MM.1S (cell line): ENCODE data around the gene ELAC2.

Experiments
- DNase-seq: peaks from one replicate; pipeline ENCODE4 v3.0.0-alpha.2; 2015
- H2AFZ ChIP-seq: fragments of 300-600 bp; sonication (generic); 2 replicates; pipeline ENCODE4 v1.6.0; 2016; ENCODE audit warnings: antibody characterized with exemption, low read length
- H3F3A ChIP-seq: fragments of 300-600 bp; sonication (generic); 2 replicates; pipeline ENCODE4 v1.6.1; 2016; ENCODE audit warnings: mild to moderate bottlenecking, antibody characterized with exemption, low read length, moderate library complexity, mixed read lengths; ENCODE audit not compliant: insufficient read depth
- H3K27ac ChIP-seq: fragments of 300-600 bp; sonication (generic); 2 replicates; pipeline ENCODE4 v1.5.1; 2016; ENCODE audit warnings: mild to moderate bottlenecking, low read length
- H3K27me3 ChIP-seq: fragments of 300-600 bp; sonication (generic); replicated peaks from 2 replicates; pipeline ENCODE4 v1.6.0; 2016; ENCODE audit warnings: low read length; ENCODE audit not compliant: insufficient read depth
- H3K36me3 ChIP-seq: fragments of 300-600 bp; sonication (generic); replicated peaks from 2 replicates; pipeline ENCODE4 v1.6.1; 2016; ENCODE audit warnings: mild to moderate bottlenecking, low read length, mixed read lengths; ENCODE audit not compliant: insufficient read depth
- H3K4me1 ChIP-seq: fragments of 300-600 bp; sonication (generic); 2 replicates; pipeline ENCODE4 v1.6.1; 2016; ENCODE audit warnings: low read length, mixed read lengths
- H3K4me2 ChIP-seq: fragments of 300-600 bp; sonication (generic); 2 replicates; pipeline ENCODE4 v1.6.0; 2016; ENCODE audit warnings: low read depth, low read length
- H3K4me3 ChIP-seq: fragments of 300-600 bp; sonication (generic); 2 replicates; pipeline ENCODE4 v1.5.1; 2016; ENCODE audit warnings: low read length, mixed read lengths
- H3K79me2 ChIP-seq: fragments of 300-600 bp; sonication (generic); 2 replicates; pipeline ENCODE4 v1.6.1; 2016; ENCODE audit warnings: mixed run types, low read length, mixed read lengths
- H3K9ac ChIP-seq: fragments of 300-600 bp; sonication (generic); 2 replicates; pipeline ENCODE4 v1.6.1; 2016; ENCODE audit warnings: low read length, mixed read lengths
- H3K9me2 ChIP-seq: fragments of 300-600 bp; sonication (generic); replicated peaks from 2 replicates; pipeline ENCODE4 v1.6.1; 2016; ENCODE audit warnings: mild to moderate bottlenecking, low read length, mixed read lengths; ENCODE audit not compliant: insufficient read depth
- H3K9me3 ChIP-seq: fragments of 300-600 bp; sonication (generic); replicated peaks from 2 replicates; pipeline ENCODE4 v1.6.1; 2016; ENCODE audit warnings: mild to moderate bottlenecking, low read length, mixed read lengths; ENCODE audit not compliant: insufficient read depth
- H4K20me1 ChIP-seq: fragments of 300-600 bp; sonication (generic); 2 replicates; pipeline ENCODE4 v1.6.1; 2016; ENCODE audit warnings: mild to moderate bottlenecking, low read length, moderate library complexity, mixed read lengths; ENCODE audit not compliant: insufficient read depth
- EZH2 ChIP-seq: fragments of 300-600 bp; sonication (generic); optimal IDR thresholded peaks from 2 replicates; pipeline ENCODE3; 2017; ENCODE audit warnings: low read depth, mild to moderate bottlenecking, antibody characterized with exemption, low read length, mixed read lengths
- EZH2phosphoT487 ChIP-seq: fragments of 300-600 bp; sonication (generic); IDR thresholded peaks from 2 replicates; pipeline ENCODE4 v1.6.1; 2018; ENCODE audit warnings: antibody characterized with exemption, low read length
- TF ChIP-seq, protein P1 (sequence below): fragments of 300-600 bp; sonication (generic); IDR thresholded peaks from 2 replicates; pipeline ENCODE4 v1.5.1; 2016; ENCODE audit warnings: antibody characterized with exemption, low read length, mixed read lengths

The ELAC2 gene

DNA sequence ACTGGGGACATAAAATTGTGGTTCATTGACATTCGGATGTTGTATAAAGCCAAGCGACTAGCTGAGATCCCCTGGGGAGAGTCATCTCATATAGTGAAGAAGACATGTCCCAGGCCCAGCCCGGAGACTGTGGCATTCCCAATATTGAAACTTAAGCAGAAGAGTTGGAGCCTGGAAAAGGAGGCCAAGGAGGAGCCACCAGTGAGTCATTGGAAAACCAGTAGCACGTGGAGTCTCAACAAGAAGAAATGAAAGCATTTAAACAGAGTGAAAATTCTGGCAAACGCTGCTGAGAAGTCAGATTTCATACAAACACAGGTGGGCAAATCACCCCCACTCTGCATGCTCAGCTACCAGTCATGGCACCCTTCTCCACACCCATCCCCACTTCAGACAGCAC lies 9.4 kb upstream of the ELAC2 start:
- H3K4me1 ChIP-seq, result no peaks in the 10 kb centered on the region
- DNase-seq, result no peak
- TF ChIP-seq, protein P1, sequence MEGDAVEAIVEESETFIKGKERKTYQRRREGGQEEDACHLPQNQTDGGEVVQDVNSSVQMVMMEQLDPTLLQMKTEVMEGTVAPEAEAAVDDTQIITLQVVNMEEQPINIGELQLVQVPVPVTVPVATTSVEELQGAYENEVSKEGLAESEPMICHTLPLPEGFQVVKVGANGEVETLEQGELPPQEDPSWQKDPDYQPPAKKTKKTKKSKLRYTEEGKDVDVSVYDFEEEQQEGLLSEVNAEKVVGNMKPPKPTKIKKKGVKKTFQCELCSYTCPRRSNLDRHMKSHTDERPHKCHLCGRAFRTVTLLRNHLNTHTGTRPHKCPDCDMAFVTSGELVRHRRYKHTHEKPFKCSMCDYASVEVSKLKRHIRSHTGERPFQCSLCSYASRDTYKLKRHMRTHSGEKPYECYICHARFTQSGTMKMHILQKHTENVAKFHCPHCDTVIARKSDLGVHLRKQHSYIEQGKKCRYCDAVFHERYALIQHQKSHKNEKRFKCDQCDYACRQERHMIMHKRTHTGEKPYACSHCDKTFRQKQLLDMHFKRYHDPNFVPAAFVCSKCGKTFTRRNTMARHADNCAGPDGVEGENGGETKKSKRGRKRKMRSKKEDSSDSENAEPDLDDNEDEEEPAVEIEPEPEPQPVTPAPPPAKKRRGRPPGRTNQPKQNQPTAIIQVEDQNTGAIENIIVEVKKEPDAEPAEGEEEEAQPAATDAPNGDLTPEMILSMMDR, result no peak
- no peak for TF ChIP-seq EZH2phosphoT487
- no peak for TF ChIP-seq EZH2
- no peaks in the 10 kb centered on the region for H3K36me3 ChIP-seq
- no peak overlapping the region for H3K9ac ChIP-seq
- H3K9me2 ChIP-seq, result no peaks in the 10 kb centered on the region
- no peaks in the 10 kb centered on the region for H3K9me3 ChIP-seq
- H3K27me3 ChIP-seq, result no peaks in the 10 kb centered on the region
- no peaks in the 10 kb centered on the region for H3K79me2 ChIP-seq
- no peak overlapping the region for H3K4me3 ChIP-seq
- no peaks in the 10 kb centered on the region for H4K20me1 ChIP-seq
- no peaks in the 10 kb centered on the region for H3F3A ChIP-seq
- H3K4me2 ChIP-seq, result no peak overlapping the region
- H3K27ac ChIP-seq, result no peak overlapping the region
- H2AFZ ChIP-seq, result no peak overlapping the region

DNA sequence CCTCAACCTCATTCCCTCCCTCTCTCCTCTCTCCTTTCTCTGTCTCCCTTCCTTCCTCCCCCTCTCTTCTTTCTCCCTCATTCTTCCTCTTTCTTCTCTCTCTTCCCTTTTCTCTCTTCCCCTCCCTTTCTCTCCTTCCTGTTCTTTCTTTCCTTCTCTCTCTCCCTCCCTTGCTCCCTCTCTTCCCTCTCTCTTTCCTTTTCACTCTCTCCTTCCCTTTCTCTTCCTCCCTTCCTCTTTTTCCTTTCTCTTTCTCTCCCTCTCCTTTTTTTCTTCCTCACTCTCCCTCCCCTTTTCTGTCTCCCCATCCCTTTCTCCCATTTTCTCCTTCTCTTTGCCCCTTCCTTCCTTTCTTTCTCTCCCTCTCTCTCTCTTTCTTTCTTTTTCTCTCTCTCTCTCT lies 7.9 kb upstream of the ELAC2 start:
- Histone ChIP-seq H3K9ac (no peak overlapping the region), H3K4me1 (no peaks in the 10 kb centered on the region), H3K4me3 (no peak overlapping the region), H3K27ac (no peak overlapping the region), H3K4me2 (no peak overlapping the region), H3K27me3 (no peaks in the 10 kb centered on the region), H3K9me2 (no peaks in the 10 kb centered on the region), H3F3A (no peaks in the 10 kb centered on the region), H3K79me2 (no peaks in the 10 kb centered on the region), H3K36me3 (no peaks in the 10 kb centered on the region), H3K9me3 (no peaks in the 10 kb centered on the region), H2AFZ (no peak overlapping the region), H4K20me1 (no peaks in the 10 kb centered on the region)
- DNase-seq, result no peak
- TF ChIP-seq EZH2, result no peak

DNA sequence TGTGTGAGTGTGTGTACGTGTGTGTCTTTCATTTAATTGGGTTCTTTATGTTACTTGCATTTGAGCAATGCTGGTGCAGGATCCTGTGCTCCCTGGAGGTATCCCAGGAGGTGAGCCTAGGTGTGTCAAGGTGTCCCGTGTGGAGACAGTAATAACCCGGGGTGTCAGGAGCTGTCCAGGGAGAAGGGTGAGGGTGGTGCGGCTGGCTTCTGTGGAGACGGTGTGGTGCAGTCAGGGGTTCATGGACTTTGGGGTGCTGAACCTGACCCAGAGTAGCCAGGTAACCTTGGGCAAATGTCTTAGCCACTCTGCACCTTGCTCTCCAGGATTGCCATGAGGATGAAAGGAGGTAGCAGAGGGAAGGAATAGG lies 7.4 kb upstream of the ELAC2 start:
- no peak overlapping the region for H2AFZ ChIP-seq
- H3K79me2 ChIP-seq, result no peaks in the 10 kb centered on the region
- no peaks in the 10 kb centered on the region for H3K4me1 ChIP-seq
- H3K27me3 ChIP-seq, result no peaks in the 10 kb centered on the region
- no peaks in the 10 kb centered on the region for H4K20me1 ChIP-seq
- no peaks in the 10 kb centered on the region for H3K9me2 ChIP-seq
- no peaks in the 10 kb centered on the region for H3K36me3 ChIP-seq
- H3F3A ChIP-seq, result no peaks in the 10 kb centered on the region
- TF ChIP-seq EZH2phosphoT487, result no peak
- TF ChIP-seq, protein P1, result no peak
- TF ChIP-seq EZH2, result no peak
- H3K4me3 ChIP-seq, result no peak overlapping the region
- no peak for DNase-seq
- no peaks in the 10 kb centered on the region for H3K9me3 ChIP-seq
- no peak overlapping the region for H3K9ac ChIP-seq
- no peak overlapping the region for H3K27ac ChIP-seq
- H3K4me2 ChIP-seq, result no peak overlapping the region

DNA sequence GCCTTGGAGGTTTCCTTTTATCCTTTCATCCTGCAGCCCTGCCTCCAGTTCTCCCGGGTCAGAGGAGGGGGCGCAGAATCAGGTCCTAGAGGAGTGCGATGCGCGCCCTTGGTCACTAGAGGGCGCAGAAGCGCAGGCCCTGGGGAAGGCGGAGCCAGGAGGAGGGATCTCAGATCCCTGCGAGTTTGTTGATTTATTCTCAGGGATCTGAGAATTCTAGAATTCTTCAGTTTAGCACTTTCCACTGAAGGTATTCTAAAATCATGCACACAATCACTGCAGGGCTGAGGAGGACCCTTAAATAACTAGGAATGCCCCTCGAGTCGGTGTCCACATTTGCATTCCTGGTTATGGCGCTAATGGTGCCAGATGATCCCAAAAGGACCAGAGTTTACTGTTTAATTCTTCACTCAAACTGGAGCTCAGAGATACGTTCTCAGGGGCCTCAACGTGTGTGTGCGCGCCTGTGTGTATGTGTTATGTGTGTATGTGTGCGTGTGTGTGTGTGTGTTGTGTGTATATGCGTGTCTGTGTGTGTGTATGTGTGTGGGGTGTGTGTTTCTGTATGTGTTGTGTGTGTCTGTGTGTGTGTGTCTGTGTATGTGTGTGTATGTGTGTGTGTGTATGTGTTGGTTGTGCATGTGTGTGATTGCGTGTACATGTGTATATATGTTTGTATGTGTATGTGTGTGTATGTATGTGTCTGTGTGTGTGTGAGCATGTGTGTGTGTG lies 6.9 kb upstream of the ELAC2 start:
- H3F3A ChIP-seq, result no peaks in the 10 kb centered on the region
- DNase-seq, result peak; percentile 65
- no peaks in the 10 kb centered on the region for H3K36me3 ChIP-seq
- H3K4me3 ChIP-seq, result peak overlapping the region; percentile 61
- no peaks in the 10 kb centered on the region for H4K20me1 ChIP-seq
- no peak for TF ChIP-seq EZH2phosphoT487
- TF ChIP-seq, protein P1, result peak; percentile 97
- no peak for TF ChIP-seq EZH2
- H3K9ac ChIP-seq, result no peak overlapping the region
- no peaks in the 10 kb centered on the region for H3K9me3 ChIP-seq
- H3K9me2 ChIP-seq, result no peaks in the 10 kb centered on the region
- H3K27ac ChIP-seq, result no peak overlapping the region
- no peaks in the 10 kb centered on the region for H3K27me3 ChIP-seq
- peak overlapping the region; percentile 94 for H2AFZ ChIP-seq
- H3K4me1 ChIP-seq, result no peaks in the 10 kb centered on the region
- H3K79me2 ChIP-seq, result no peaks in the 10 kb centered on the region
- H3K4me2 ChIP-seq, result peak overlapping the region; percentile 91
